HG03575 (cell line): Measurements from ENCODE around the gene LHX8.
"Not testable (repeated sequence)": the region's sequence is repeated elsewhere in the genome, so short reads cannot be mapped to it uniquely, and the experiment has no call there.

Source experiments
- ATAC-seq: cut with Tn5 transposase; IDR thresholded peaks from one replicate; pipeline ENCODE4 v1.9.1; 2021; ENCODE audit not compliant: unreplicated experiment, insufficient number of reproducible peaks, low FRiP score; ENCODE audit errors: extremely low read depth

LHX8 gene

GRCh38 chr1:75133750-75134646 lies at the start of gene LHX8:
Gene LHX8, plus strand, starts transcription at chr1:75134388. Its CDS starts 2,227 bp downstream, at chr1:75136615.
- ATAC-seq, result no peak

- ATAC-seq, result no peak
These were observed 48.3 kb upstream of the LHX8 start for GRCh38 chr1:75085931-75086330.

GRCh38 chr1:75087278-75087677 lies 46.9 kb upstream of the LHX8 start:
- ATAC-seq, result no peak

GRCh38 chr1:75092141-75092540 lies 42.0 kb upstream of the LHX8 start:
- ATAC-seq, result no peak

- no peak for ATAC-seq
These were observed 36.5 kb upstream of the LHX8 start for GRCh38 chr1:75097654-75098053.

GRCh38 chr1:75099581-75099980 lies 34.6 kb upstream of the LHX8 start:
- no peak for ATAC-seq

- no peak for ATAC-seq
These were observed 33.6 kb upstream of the LHX8 start for GRCh38 chr1:75100481-75101092.

- not testable (repeated sequence) for ATAC-seq
These were observed 21.7 kb upstream of the LHX8 start for GRCh38 chr1:75112362-75112951.

GRCh38 chr1:75115654-75116053 lies 18.5 kb upstream of the LHX8 start:
- no peak for ATAC-seq

GRCh38 chr1:75123756-75124155 lies 10.4 kb upstream of the LHX8 start:
- ATAC-seq, result no peak

GRCh38 chr1:75124510-75124909 lies 9.7 kb upstream of the LHX8 start:
- ATAC-seq, result no peak

- no peak for ATAC-seq
These were observed 8.9 kb upstream of the LHX8 start for GRCh38 chr1:75125161-75125726.

- no peak for ATAC-seq
These were observed 7.5 kb upstream of the LHX8 start for GRCh38 chr1:75126611-75127101.

- no peak for ATAC-seq
These were observed 6.1 kb upstream of the LHX8 start for GRCh38 chr1:75127916-75128717.

- no peak for ATAC-seq
These were observed 4.6 kb upstream of the LHX8 start for GRCh38 chr1:75129660-75129982.

- ATAC-seq, result no peak
These were observed 4.0 kb upstream of the LHX8 start for GRCh38 chr1:75129983-75130789.

GRCh38 chr1:75130865-75131564 lies 3.2 kb upstream of the LHX8 start:
- ATAC-seq, result no peak
